Measurements from ENCODE around the gene PHF2.

GRCh38 chr9:93712896-93713295 lies 136.5 kb downstream of the PHF2 start:
- TF ChIP-seq CTCF (IDR thresholded peaks at IDR 0.05; ENCODE audit: low read depth, low read length) (no peak), EZH2phosphoT487 (IDR thresholded peaks at IDR 0.05; ENCODE audit: low read depth) (no peak)

Data from OCI-LY3 (cell line).